Measurements from ENCODE around the gene HOXB9. TPM values are rescaled to one million over a fixed set of nuclear protein-coding genes. Genes with fewer than 3 reads are reported as not detected.

The HOXB9 gene
- total RNA-seq, 1 experiment from 2014 or later = 65.9 TPM

- DNase-seq (ENCODE audit: low read depth, low spot score) (no peak), ATAC-seq (no peak)
- in situ Hi-C loops (cut with HindIII; ENCODE audit: low pct_unique_long_range_greater_than_20kb, low sequenced_read_pairs) (no loop called here), intact Hi-C loops (cut with micrococcal nuclease; ENCODE audit: unreplicated experiment) (no loop called here)
- POLR2A ChIA-PET = interaction anchor here (0.8 to 1.2 kb wide), 3 partner anchors 9 to 241 kb away, joined by 3 to 5 read pairs (median 3); partner anchors contain the start of gene HOXB8
- H3K36me3 ChIP-seq (ENCODE audit: control insufficient read depth, insufficient read depth, low read length) = no peaks in the 10 kb centered on the region; the same call in 1 of the 2 replicates
- CTCF ChIA-PET = interaction anchor here (0.6 to 1.4 kb wide), 3 partner anchors 256 to 567 kb away, joined by 3 to 10 read pairs (median 6); no protein-coding TSS in a partner anchor
- BruUV-seq (replicated peaks) = no TSS peak
- TF ChIP-seq REST (IDR thresholded peaks at IDR 0.05; ENCODE audit: insufficient read depth in 1 of 2, low read depth in 2 of 2, low read length in 1 of 2) = no peak
- TF ChIP-seq TCF7L2 (IDR thresholded peaks at IDR 0.05; ENCODE audit: low read depth, low read length) = no peak
- TF ChIP-seq CTCF (IDR thresholded peaks at IDR 0.05) = no peak
- TF ChIP-seq POLR2AphosphoS5 (IDR thresholded peaks at IDR 0.05; ENCODE audit: low read depth, low read length) = peak; percentile 59; the same call in 1 of the 2 replicates
- 0 out of 2 replicates have a peak, but pooled peaks have one; percentile 45 for TF ChIP-seq SIN3A (IDR thresholded peaks at IDR 0.05; ENCODE audit: borderline replicate concordance, insufficient read depth, low read depth, low read length)
- peak overlapping the region; percentile 70 to 99 for H3K4me3 ChIP-seq (ENCODE audit: low read depth in 2 of 2, low read length in 2 of 2)
- peak overlapping the region; percentile 99 for H3K27ac ChIP-seq (ENCODE audit: low read length)
- H3K27me3 ChIP-seq (ENCODE audit: control insufficient read depth, insufficient read depth, low read length) = no peaks in the 10 kb centered on the region
- H3K9me3 ChIP-seq (ENCODE audit: control insufficient read depth, insufficient read depth, low read depth, low read length) = no peaks in the 10 kb centered on the region
- H3K4me1 ChIP-seq (ENCODE audit: control insufficient read depth, insufficient read depth, low read length) = peaks cover 78% of the 10 kb centered on the region
Observed at GRCh38 chr17:48592057-48592514, 34.1 kb downstream of the HOXB9 start.

GRCh38 chr17:48591255-48592056, 34.7 kb downstream of the HOXB9 start:
- Histone ChIP-seq H3K27ac (ENCODE audit: low read length) (peak overlapping the region; percentile 99), H3K4me1 (ENCODE audit: control insufficient read depth, insufficient read depth, low read length) (peaks cover 85% of the 10 kb centered on the region), H3K27me3 (ENCODE audit: control insufficient read depth, insufficient read depth, low read length) (no peaks in the 10 kb centered on the region), H3K36me3 (ENCODE audit: control insufficient read depth, insufficient read depth, low read length) (no peaks in the 10 kb centered on the region; the same call in 1 of the 2 replicates), H3K9me3 (ENCODE audit: control insufficient read depth, insufficient read depth, low read depth, low read length) (no peaks in the 10 kb centered on the region), H3K4me3 (ENCODE audit: low read depth in 2 of 2, low read length in 2 of 2) (peak overlapping the region; percentile 70 to 99)
- no peak for TF ChIP-seq CTCF (IDR thresholded peaks at IDR 0.05)
- no peak for TF ChIP-seq SIN3A (IDR thresholded peaks at IDR 0.05; ENCODE audit: borderline replicate concordance, insufficient read depth, low read depth, low read length)
- TF ChIP-seq TCF7L2 (IDR thresholded peaks at IDR 0.05; ENCODE audit: low read depth, low read length) = no peak
- no peak for TF ChIP-seq POLR2AphosphoS5 (IDR thresholded peaks at IDR 0.05; ENCODE audit: low read depth, low read length)
- no peak for TF ChIP-seq REST (IDR thresholded peaks at IDR 0.05; ENCODE audit: insufficient read depth in 1 of 2, low read depth in 2 of 2, low read length in 1 of 2)
- BruUV-seq (replicated peaks) = no TSS peak
- CTCF ChIA-PET = interaction anchor here (0.5 to 1.0 kb wide), 5 partner anchors 23 to 442 kb away, joined by 3 to 8 read pairs (median 4); no protein-coding TSS in a partner anchor
- intact Hi-C loops (cut with micrococcal nuclease; ENCODE audit: unreplicated experiment) = no loop called here
- in situ Hi-C loops (cut with HindIII; ENCODE audit: low pct_unique_long_range_greater_than_20kb, low sequenced_read_pairs) = no loop called here
- no peak for ATAC-seq
- POLR2A ChIA-PET = interaction anchor here (0.6 to 1.2 kb wide), 3 partner anchors 10 to 436 kb away, joined by 3 to 5 read pairs (median 4); no protein-coding TSS in a partner anchor
- no peak for DNase-seq (ENCODE audit: low read depth, low spot score)

Data from Panc1 (cell line).